GM21786 (cell line): ENCODE data around the gene OR1L1.

Experiments
- ATAC-seq: cut with Tn5 transposase; IDR thresholded peaks from one replicate; pipeline ENCODE4 v1.9.1; 2021; ENCODE audit not compliant: unreplicated experiment

OR1L1 gene, protein sequence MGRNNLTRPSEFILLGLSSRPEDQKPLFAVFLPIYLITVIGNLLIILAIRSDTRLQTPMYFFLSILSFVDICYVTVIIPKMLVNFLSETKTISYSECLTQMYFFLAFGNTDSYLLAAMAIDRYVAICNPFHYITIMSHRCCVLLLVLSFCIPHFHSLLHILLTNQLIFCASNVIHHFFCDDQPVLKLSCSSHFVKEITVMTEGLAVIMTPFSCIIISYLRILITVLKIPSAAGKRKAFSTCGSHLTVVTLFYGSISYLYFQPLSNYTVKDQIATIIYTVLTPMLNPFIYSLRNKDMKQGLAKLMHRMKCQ

DNA sequence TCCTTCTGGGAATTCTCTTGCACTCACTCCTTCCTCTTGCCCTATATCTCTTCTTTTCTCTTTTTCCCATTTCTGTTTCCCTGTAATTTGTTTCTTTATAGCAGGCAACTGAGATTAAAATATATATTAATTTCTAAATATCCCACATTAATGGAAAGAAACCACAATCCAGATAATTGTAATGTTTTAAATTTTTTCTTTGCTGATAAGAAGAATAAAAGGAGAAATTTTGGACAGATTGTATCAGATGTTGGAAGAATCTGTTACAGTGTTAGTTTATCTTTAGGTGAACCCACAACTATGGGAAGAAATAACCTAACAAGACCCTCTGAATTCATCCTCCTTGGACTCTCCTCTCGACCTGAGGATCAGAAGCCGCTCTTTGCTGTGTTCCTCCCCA, at the start of gene OR1L1:
TSS of gene OR1L1 (plus strand) at position 301 of the 400 bp plus-strand sequence. CDS start at position 301, 0 bp downstream.
- ATAC-seq = no peak

DNA sequence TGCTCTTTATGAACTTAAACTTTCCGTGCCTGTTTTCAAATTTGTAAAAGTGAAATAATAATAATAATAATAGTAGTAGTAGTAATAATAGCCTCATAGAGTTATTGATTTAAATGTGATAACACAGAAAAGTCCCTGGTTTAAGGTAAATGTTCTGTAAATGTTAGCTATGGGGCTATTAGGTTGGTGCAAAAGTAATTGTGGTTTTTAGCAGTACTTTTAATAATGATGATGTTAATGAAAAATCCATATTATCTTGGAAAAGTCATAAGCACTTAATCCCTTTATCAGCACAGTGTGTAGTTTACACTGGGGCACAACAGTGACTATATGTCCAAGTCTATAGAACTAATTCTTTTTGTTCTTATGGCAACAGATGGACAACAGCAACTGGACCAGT, 47.2 kb upstream of the OR1L1 start, which contains the start of gene OR1Q1:
TSS of gene OR1Q1 (plus strand) at position 377 of the 400 bp plus-strand sequence. CDS start at position 377, 0 bp downstream.
- ATAC-seq = no peak

DNA sequence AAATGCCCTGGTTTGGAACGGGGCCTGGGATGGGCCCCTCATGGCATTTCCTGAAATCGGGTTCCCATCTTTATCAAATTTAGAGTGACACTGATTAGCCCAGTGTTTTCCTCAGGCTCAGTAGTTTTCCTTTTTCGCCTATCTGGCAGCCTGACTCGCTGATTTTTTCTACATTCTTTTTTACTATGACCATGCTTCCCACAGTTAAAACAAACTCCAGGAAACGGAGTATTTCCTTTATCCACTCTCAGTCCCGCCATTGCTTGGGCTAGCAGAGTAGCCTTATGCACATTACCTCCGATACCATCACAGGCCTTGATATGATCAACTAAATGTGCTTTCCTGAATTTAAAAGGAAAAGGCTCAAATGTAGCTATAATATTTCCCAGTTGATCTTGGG, 41.5 kb upstream of the OR1L1 start:
- no peak for ATAC-seq

DNA sequence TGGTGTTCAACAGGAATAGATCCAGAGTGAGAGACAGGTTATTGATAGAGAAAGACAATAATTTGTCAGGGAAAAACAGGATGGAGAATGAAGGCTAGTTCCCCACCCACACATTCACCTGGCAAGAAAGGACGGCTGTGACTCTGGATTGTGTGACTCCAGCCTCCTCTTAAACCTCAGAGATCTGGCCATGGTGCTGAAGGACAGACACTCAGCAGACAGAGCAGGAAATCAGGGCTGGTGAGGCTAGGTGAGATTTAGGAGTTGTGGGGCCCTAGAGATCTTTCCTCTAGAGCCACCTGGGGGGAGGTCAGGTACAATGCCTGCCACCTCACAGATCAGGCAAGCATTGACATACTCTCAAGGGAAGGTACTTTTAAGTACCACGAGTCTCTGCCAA, 19.3 kb upstream of the OR1L1 start:
- no peak for ATAC-seq

DNA sequence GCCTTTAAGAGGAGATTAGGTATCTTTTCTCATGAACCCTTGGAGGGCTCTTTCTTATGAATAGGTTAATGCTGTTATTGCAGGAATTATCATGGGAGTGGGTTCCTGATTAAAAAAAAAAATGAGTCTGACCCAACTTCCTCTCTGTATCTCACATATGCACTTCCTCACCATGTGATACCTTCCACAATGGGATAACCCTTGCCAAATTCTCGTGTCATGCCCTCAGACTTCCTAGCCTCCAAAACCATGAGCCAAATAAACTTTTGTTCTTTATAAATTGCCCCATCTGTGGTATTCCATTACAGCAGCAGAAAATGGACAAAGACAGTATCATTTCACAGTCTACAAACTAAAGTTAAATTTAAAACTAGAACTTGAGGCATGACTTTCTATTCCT, 5.1 kb upstream of the OR1L1 start:
- no peak for ATAC-seq

DNA sequence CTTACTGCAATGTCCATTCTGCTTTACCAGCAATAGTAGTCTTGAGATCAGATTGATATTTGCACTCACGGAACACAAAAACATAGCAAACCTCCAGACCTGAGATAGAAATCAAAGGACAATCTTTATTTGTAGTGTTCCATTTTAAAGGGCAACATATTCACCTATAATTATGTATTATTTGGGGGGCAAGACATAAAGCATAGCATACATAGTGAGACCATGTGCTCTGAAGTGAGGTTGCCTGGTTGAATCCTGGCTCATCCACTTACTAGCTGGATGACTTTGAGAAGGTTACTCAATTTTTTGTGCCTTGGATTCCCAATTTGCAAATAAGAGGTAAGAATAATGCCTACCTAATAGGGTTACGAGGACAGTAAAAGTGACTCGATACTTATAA, 4.0 kb upstream of the OR1L1 start, which contains the start of gene OR1B1:
TSS of gene OR1B1 (minus strand) at position 101 of the 400 bp plus-strand sequence.
- ATAC-seq = no peak

DNA sequence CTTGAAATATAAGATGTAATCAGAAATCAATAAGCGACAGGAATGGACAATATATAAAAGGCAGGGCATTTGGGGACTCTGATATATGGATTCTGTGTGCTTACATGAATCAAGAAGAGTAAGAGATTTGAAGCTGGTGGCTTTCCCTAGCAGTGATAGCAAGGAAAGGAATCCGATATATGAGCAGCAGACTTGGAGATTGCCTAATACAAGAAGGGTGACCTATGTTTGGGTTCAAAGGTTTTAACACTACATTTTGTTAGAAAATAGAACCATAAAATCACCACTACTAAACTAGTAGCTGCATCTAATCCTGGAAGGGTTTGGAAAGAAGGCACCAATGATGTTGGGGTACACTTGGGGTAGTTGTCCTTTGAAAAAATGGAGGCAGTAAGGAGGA, 11.0 kb downstream of the OR1L1 start:
- no peak for ATAC-seq

DNA sequence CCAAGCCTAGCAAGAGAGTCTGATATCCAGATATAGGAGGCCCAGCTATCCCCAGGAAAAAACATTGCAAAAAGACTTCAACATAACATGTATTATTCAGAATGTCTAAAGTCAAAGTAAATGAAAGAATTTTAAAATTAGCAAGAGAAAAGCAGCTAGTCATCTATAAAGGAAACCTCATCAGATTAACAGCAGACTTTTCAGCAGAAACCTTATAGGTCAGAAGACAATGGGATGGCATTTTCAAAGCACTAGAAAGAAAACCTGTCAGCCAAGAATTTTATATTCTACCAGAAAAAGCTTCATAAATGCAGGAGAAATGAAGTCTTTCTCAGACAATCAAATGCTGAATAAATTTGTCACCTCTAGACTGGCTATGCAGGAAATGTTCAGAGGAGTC, 23.3 kb downstream of the OR1L1 start:
- ATAC-seq = no peak

DNA sequence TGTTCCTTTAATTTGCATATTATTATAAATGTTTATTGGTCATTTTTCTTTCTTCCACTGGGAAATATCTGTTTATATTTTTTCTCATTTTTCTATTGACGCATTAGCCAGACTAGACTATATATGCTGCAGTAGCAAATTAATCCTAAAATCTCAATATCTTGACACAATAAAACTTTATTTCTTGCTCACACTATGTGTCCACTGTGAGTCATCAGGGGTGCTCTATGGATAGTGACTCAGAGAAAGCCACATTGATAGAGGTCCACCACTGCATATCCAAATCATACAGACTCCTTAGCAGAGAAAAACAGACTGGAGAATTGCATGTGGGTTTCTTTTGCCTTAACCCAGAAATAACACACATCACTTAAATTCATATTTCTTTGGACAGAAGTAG, 34.2 kb downstream of the OR1L1 start:
- ATAC-seq = no peak
